HG02981 (cell line): ENCODE data around the gene TMEM140.
"Not testable (repeated sequence)": the region's sequence is repeated elsewhere in the genome, so short reads cannot be mapped to it uniquely, and the experiment has no call there.

Source experiments
- ATAC-seq: cut with Tn5 transposase; IDR thresholded peaks from one replicate; pipeline ENCODE4 v1.9.1; 2021; ENCODE audit warnings: mild to moderate bottlenecking, moderate library complexity; ENCODE audit not compliant: unreplicated experiment

Gene TMEM140

GRCh38 chr7:135171581-135172291 is 23.9 kb downstream of the TMEM140 start:
- ATAC-seq = not testable (repeated sequence)

GRCh38 chr7:135173916-135174315 is 26.0 kb downstream of the TMEM140 start:
- ATAC-seq = not testable (repeated sequence)

- no peak for ATAC-seq
Measured at GRCh38 chr7:135174941-135175340, 27.1 kb downstream of the TMEM140 start.

GRCh38 chr7:135175931-135176330 is 28.1 kb downstream of the TMEM140 start:
- ATAC-seq = no peak

GRCh38 chr7:135177028-135177696 is 29.3 kb downstream of the TMEM140 start:
- no peak for ATAC-seq

GRCh38 chr7:135178364-135178763 is 30.5 kb downstream of the TMEM140 start:
- no peak for ATAC-seq

GRCh38 chr7:135179321-135179925 is 31.6 kb downstream of the TMEM140 start:
- ATAC-seq = no peak

- peak; percentile 40 for ATAC-seq
Measured at GRCh38 chr7:135180122-135180521, 32.2 kb downstream of the TMEM140 start.

- ATAC-seq = no peak
Measured at GRCh38 chr7:135181261-135181928, 33.5 kb downstream of the TMEM140 start.

- ATAC-seq = no peak
Measured at GRCh38 chr7:135181929-135182678, 34.2 kb downstream of the TMEM140 start.

GRCh38 chr7:135183478-135183877 is 35.6 kb downstream of the TMEM140 start:
- no peak for ATAC-seq

GRCh38 chr7:135184254-135184841 is 36.5 kb downstream of the TMEM140 start:
- ATAC-seq = no peak

- ATAC-seq = no peak
Measured at GRCh38 chr7:135185471-135186260, 37.8 kb downstream of the TMEM140 start.

- ATAC-seq = no peak
Measured at GRCh38 chr7:135186261-135186540, 38.3 kb downstream of the TMEM140 start.

GRCh38 chr7:135186841-135187253 is 39.0 kb downstream of the TMEM140 start:
- ATAC-seq = peak; percentile 67

GRCh38 chr7:135188298-135188984 is 40.6 kb downstream of the TMEM140 start:
- peak; percentile 36 for ATAC-seq

GRCh38 chr7:135189221-135189662 is 41.4 kb downstream of the TMEM140 start:
- no peak for ATAC-seq

- ATAC-seq = no peak
Measured at GRCh38 chr7:135189961-135190360, 42.1 kb downstream of the TMEM140 start.

- no peak for ATAC-seq
Measured at GRCh38 chr7:135190703-135191102, 42.8 kb downstream of the TMEM140 start.
